Neural cell (in vitro differentiated cells): Measurements from ENCODE around the gene TRMT11.

ENCODE experiments used
- EP300 ChIP-seq: fragments of 450-650 bp; conservative IDR thresholded peaks from 2 replicates; pipeline ENCODE4 v1.6.1; 2014; ENCODE audit warnings: antibody characterized with exemption, mild to moderate bottlenecking, moderate library complexity; ENCODE audit not compliant: poor library complexity, severe bottlenecking
- EZH2 ChIP-seq: fragments of 200-600, 300-800 bp; shearing (Covaris generic), sonication (generic); IDR thresholded peaks from 2 replicates; pipeline ENCODE4 v1.6.1; 2014; ENCODE audit warnings: antibody characterized with exemption, low read length, borderline replicate concordance, mild to moderate bottlenecking; ENCODE audit not compliant: insufficient read depth, poor library complexity, severe bottlenecking
- POLR2AphosphoS5 ChIP-seq: IDR thresholded peaks from 2 replicates; pipeline ENCODE4 v1.6.1; 2012
- RAD21 ChIP-seq: fragments of 450-650 bp; conservative IDR thresholded peaks from 2 replicates; pipeline ENCODE4 v1.6.1; 2014; ENCODE audit warnings: antibody characterized with exemption, mild to moderate bottlenecking, moderate library complexity
- SMC3 ChIP-seq: fragments of 450-650 bp; conservative IDR thresholded peaks from 2 replicates; pipeline ENCODE4 v1.6.1; 2014; ENCODE audit warnings: antibody characterized with exemption, mild to moderate bottlenecking, moderate library complexity; ENCODE audit not compliant: poor library complexity
- TAF1 ChIP-seq: IDR thresholded peaks from 2 replicates; pipeline ENCODE4 v1.6.1; 2012; ENCODE audit warnings: low read depth
- TF ChIP-seq, protein P1 (sequence below): fragments of 450-650 bp; IDR thresholded peaks from 2 replicates; pipeline ENCODE4 v1.5.1; 2014; ENCODE audit warnings: antibody characterized with exemption, mild to moderate bottlenecking, moderate library complexity; ENCODE audit not compliant: poor library complexity, severe bottlenecking
- TF ChIP-seq, protein P2 (sequence below): IDR thresholded peaks from 2 replicates; pipeline ENCODE4 v1.6.1; 2012; ENCODE audit warnings: borderline replicate concordance

DNA sequence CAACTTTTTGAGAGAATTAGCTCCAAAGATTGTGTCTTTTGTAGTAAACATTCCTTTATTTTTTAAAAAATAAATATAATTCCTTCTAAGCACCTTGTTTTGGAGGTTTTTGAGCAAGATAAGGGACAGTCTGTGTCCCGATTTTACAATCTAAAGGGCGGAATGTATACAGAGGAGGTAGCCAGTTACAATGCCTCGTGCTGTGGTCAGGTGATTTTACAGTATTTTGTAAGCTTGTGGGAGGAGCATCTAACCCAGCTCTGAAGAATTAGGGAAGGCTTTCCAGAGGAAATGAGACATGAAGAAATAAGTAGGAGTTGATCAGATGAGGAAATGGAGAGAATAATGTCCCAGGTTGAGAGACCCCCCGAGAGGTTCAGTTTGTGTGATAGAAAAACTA lies 28.5 kb upstream of the TRMT11 start:
- TF ChIP-seq, protein P1, sequence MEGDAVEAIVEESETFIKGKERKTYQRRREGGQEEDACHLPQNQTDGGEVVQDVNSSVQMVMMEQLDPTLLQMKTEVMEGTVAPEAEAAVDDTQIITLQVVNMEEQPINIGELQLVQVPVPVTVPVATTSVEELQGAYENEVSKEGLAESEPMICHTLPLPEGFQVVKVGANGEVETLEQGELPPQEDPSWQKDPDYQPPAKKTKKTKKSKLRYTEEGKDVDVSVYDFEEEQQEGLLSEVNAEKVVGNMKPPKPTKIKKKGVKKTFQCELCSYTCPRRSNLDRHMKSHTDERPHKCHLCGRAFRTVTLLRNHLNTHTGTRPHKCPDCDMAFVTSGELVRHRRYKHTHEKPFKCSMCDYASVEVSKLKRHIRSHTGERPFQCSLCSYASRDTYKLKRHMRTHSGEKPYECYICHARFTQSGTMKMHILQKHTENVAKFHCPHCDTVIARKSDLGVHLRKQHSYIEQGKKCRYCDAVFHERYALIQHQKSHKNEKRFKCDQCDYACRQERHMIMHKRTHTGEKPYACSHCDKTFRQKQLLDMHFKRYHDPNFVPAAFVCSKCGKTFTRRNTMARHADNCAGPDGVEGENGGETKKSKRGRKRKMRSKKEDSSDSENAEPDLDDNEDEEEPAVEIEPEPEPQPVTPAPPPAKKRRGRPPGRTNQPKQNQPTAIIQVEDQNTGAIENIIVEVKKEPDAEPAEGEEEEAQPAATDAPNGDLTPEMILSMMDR, result no peak
- no peak for TF ChIP-seq EZH2
- TF ChIP-seq POLR2AphosphoS5, result no peak
- no peak for TF ChIP-seq EP300
- no peak for TF ChIP-seq RAD21
- TF ChIP-seq, protein P2, sequence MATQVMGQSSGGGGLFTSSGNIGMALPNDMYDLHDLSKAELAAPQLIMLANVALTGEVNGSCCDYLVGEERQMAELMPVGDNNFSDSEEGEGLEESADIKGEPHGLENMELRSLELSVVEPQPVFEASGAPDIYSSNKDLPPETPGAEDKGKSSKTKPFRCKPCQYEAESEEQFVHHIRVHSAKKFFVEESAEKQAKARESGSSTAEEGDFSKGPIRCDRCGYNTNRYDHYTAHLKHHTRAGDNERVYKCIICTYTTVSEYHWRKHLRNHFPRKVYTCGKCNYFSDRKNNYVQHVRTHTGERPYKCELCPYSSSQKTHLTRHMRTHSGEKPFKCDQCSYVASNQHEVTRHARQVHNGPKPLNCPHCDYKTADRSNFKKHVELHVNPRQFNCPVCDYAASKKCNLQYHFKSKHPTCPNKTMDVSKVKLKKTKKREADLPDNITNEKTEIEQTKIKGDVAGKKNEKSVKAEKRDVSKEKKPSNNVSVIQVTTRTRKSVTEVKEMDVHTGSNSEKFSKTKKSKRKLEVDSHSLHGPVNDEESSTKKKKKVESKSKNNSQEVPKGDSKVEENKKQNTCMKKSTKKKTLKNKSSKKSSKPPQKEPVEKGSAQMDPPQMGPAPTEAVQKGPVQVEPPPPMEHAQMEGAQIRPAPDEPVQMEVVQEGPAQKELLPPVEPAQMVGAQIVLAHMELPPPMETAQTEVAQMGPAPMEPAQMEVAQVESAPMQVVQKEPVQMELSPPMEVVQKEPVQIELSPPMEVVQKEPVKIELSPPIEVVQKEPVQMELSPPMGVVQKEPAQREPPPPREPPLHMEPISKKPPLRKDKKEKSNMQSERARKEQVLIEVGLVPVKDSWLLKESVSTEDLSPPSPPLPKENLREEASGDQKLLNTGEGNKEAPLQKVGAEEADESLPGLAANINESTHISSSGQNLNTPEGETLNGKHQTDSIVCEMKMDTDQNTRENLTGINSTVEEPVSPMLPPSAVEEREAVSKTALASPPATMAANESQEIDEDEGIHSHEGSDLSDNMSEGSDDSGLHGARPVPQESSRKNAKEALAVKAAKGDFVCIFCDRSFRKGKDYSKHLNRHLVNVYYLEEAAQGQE, result no peak
- no peak for TF ChIP-seq TAF1
- TF ChIP-seq SMC3, result no peak
